SK-MEL-5 (cell line): ENCODE data around the gene ANK2. TPM values are rescaled to one million over a fixed set of nuclear protein-coding genes. Genes with fewer than 3 reads are reported as not detected.
A peak's percentile ranks its signal among the peaks of the same experiment; 100 is the strongest.

Experiments
- DNase-seq: peaks from one replicate; pipeline ENCODE4 v3.0.0-alpha.2; 2016; ENCODE audit warnings: low read depth, low spot score
- in situ Hi-C: cut with HindIII; loops from 2 replicates; pipeline ENCODE4 v1.10.0; 2016; ENCODE audit warnings: low sequenced_read_pairs, high pct_unique_total_duplicates, low pct_unique_long_range_greater_than_20kb
- total RNA-seq: library from RNA; depleted of rRNA; stranded (reverse); fragments of >200 nt; shearing (Covaris generic); gene quantifications from 2 replicates; pipeline ENCODE4 v1.2.3, GENCODE V29; 2014

ANK2 gene
- total RNA-seq, 1 experiment from 2014 or later, result 91.1 TPM

DNA sequence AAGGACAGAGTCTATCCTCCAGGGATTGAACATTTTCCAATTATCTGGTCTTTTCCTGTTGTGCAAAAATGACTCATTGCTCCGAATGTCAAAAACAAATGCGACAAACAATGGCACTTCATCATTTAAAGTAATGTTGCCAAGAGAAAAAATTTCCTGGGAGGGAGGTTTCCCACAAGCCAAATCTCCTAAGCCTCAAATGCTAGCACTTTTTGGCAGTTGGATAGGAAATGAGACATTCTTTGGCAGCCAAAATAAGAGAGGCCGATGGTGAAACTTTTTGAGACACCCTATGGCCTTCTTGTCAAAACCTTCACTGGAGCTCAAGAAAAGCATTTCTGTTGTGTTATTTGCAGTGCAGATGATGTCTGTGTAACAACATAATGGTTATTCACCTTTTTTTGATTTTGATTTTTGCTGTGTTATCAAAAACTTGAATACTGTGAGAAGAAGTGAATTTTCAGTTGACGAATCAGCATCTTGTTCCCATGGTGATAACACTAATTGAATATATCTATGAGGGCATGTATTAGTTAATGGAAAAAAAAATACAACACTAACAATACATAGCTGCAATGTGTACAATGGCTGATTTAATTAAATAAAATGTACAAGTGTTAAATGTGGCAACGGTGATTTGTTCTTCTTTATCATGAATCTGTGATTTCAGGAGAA lies 333.8 kb downstream of the ANK2 start:
- in situ Hi-C loops, result no loop called here
- no peak for DNase-seq

DNA sequence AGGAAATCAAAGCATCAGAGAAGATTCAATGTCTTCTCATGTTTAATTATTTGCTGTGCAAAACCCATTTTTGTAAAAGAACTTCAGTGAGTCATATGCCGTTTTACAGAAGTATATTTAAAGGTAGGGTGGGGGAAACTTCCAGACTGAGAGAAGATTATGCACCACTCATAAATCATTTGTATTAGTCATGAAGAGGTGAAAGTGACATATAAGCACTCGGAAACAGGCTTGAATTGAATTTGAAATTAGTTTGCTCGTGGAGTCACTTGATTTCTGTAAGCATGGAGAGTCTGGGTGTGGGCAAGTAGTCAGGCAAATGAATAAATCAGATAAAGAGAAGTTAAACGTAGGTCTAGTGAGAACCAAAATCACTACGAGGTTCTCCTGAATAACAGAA lies 335.1 kb downstream of the ANK2 start:
- in situ Hi-C loops, result no loop called here

DNA sequence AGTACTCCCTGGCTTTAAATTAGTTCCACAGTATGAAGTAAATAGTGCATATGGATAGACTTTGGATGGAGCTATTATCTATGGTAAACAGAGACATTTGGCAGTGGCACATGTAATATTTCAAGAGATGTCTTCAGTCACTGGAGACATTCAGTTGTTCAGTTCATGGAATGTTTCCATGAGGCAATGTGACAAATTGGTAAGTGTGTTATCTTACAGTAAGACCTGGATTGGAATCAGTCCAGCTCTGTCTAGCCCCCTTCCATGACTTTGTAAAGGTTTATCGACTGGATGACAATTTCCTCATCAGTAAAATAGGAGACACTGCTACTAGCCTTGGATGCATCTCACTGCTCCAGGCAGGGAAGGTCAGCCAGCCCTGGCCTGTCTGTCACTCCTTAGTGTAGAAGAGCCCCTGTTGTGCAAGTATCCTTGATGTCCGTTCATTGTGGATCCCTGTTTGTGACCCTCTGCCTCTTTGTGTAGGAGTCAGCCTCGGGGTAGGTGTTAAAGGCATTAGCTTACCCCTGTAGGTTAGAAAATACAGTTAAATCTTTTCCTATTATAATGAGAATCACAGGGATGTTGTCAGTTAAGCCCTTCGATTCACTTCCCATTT lies 335.9 kb downstream of the ANK2 start:
- in situ Hi-C loops, result no loop called here

More for the DNA sequence above, 335.1 kb downstream of the ANK2 start:
- no peak for DNase-seq

DNA sequence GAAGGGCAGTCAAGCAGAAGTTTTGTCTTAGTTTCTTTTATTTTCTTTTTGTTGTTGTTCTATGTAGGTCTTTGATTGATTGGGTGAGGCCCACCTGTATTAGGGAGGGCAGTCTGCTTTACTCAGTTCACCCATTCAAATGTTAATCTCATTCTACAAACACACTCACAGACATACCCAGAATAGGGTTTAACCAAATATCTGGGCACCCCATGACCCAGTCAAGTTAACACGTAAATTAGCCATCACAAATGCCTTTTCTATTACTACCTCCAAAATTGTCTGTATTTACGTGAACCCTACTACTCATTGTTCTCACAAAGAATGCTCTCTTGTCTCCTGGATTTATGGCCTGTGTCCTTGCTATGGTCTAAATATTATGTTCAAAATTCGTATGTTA lies 339.7 kb downstream of the ANK2 start:
- in situ Hi-C loops, result no loop called here
- DNase-seq, result no peak

More for the DNA sequence above, 335.9 kb downstream of the ANK2 start:
- DNase-seq, result no peak

DNA sequence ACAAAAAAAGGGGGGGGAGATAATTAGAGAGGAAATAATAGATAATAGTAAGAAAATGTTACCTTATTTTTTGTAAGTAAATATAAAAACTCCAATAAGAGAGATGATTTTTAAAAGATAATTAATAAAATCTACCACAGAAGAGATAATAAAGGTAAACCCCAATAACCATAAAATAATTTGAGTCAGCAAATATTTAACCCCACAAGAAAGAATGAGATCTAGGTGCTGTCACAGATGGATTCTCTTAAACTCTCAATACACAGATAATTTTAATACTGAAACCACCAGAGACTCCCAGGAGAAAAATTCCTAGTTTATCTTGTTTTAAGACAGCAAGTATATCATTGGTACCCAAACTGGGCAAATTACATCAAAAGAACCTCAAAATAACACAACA lies 341.4 kb downstream of the ANK2 start:
- in situ Hi-C loops, result no loop called here
- no peak for DNase-seq

DNA sequence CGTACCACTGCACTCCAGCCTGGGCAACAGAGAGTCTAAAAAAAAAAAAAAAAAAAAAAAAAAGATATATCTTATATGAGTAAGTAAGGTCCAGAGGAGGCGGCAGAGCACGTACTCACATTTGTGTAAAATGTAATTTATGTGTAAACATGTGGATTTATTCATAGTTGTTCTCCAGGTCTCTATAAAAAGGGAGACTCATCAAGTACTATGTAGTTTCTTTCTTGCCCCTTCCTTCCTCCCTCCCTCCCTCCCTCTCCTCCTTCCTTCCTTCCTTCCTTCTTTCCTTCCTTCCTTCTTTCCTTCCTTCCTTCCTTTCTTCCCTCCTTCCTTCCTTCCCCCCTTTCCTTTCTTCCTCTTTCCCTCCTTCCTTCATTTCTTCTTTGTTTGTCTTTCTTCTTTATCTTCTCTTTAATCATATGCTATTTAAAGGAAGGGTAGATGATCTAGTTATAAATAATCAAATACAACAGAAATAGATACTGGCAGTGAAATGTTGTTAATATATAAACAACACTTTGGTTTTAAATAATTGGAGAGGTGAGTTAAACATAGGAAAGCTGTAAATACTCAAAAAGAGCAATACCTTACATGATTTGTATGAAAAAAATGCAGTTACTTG lies 344.8 kb downstream of the ANK2 start:
- in situ Hi-C loops, result no loop called here
- DNase-seq, result no peak

DNA sequence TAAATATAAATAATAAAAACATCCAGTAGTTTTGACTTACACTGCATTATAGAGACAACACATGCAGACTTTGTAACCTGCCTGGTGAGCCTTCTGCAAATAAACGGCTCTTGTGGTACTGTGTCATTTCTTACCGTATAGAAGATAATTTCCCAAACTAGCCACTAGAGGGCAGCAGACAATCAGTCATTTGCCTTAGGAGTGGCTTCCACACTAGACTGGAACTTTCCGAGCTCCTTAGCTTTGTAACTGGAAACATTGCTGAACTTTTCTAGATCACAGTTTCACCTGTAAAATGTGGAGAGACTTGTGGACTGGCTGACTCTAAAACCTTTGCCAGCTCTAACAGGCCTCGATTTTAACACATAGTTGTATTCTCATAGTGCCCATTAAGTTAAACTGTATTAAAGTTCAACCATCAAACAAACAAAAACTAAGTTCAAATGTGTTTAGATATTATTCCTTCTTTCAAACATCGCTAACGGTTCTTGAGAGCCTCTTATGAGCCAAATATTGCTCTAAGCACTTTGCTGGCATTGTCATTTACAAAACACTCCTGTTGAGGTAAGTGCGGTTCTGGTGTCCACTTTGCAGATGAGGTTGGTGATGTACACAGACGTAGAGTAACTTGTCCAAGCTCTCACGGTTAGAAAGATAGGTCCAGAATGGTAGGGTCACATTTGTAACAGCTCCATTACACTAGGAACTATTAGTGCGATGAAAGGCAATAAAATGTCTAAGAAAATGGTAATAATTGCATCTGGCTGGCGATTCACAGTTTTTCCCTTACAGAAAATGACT lies 345.5 kb downstream of the ANK2 start:
- in situ Hi-C loops, result no loop called here

DNA sequence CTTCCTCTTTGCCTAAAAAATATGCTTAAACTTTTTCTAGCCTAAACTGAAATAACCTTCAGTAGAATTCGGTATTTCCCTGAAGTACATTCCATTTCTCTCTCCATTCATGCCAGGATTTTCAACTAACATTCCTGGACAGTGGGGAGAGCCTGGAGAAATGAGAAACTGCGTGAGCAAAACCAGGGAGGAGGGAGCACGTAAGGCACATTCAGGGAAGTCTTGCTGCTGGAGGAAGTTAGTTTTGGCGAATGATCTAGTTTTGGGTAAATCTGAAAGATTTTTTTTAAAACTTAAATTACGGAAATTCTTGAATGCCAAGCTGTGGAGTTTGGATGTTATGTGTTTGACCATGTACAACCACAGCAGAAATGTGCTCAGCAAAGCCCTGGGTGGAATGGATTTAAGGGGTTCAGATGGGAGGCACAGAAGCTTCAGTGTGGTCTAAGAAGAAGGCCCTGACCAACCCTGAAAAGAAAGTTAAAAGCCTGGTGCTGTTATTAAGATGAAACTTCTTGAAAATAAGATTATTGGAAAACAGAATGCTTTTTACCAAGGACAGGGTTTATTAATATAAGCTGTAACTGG lies 347.8 kb downstream of the ANK2 start:
- in situ Hi-C loops, result no loop called here
- DNase-seq, result no peak

More for the DNA sequence above, 345.5 kb downstream of the ANK2 start:
- peak; percentile 89 for DNase-seq

DNA sequence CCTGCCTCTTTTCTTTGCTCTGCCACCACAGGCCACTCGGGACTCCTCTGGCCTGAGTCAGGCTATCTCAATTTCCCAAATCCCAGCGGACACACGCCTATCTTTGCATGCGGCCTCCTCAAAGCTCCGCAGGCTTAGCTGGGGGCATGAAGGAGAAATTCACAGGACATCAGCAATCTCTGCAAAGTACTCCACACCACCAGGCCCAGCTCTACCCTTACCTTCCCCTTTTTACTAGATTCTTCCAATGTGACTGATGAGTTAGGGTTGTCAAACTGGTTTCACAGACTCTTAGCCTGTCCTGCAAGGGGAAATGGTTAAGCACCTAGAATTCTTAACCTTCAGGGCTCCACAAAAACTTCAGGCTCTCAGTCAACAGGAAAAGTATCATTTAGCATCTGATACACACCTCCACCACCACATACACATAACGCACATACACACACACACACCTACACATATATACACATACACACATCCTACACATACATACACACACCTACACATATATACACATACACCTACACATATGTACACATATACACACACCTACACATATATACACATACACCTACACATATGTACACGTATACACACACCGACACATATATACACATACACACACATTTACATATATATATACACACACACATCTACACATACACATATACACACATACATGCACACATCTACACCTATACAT lies 349.1 kb downstream of the ANK2 start:
- in situ Hi-C loops, result no loop called here

DNA sequence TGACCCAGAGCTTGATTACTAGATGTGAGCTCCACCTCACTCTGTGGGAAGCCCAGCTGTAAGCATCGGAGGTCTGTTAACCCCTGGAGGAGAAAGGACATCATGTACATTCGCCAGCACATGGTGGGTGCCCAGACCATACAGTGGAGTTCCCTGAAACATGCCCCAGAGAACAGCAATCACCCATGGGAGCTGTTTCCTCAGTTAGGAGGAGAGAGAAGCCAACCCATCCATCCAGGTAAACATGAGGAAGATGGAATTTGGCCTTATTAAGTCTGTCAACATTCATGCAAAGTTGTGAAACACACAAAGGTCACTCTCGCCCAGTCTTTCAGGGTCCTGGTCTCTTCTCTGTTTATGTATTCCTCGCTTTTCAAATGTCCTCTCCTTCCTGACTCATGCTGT lies 354.7 kb downstream of the ANK2 start:
- no peak for DNase-seq
- in situ Hi-C loops, result no loop called here

More for the DNA sequence above, 349.1 kb downstream of the ANK2 start:
- no peak for DNase-seq

DNA sequence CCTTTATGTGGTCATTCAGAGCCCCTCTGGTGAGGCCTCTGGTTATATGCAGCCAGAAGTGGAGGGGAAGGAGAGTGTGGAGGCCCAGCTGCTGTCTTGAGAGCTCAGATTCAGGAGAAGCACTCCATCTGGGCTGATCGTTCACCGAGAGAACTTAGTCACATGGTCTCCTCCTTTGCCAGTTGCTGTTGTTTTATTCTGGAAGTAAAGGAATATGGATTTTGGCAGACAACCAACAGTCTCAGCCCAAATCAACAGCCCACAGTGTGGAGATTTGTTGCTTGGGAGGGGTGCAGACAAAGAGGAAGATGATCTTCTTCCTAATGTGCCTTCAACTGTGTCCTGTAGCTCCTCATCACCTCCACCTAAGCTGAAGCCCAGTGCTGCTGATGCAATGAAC lies 355.4 kb downstream of the ANK2 start:
- in situ Hi-C loops, result no loop called here
- no peak for DNase-seq

DNA sequence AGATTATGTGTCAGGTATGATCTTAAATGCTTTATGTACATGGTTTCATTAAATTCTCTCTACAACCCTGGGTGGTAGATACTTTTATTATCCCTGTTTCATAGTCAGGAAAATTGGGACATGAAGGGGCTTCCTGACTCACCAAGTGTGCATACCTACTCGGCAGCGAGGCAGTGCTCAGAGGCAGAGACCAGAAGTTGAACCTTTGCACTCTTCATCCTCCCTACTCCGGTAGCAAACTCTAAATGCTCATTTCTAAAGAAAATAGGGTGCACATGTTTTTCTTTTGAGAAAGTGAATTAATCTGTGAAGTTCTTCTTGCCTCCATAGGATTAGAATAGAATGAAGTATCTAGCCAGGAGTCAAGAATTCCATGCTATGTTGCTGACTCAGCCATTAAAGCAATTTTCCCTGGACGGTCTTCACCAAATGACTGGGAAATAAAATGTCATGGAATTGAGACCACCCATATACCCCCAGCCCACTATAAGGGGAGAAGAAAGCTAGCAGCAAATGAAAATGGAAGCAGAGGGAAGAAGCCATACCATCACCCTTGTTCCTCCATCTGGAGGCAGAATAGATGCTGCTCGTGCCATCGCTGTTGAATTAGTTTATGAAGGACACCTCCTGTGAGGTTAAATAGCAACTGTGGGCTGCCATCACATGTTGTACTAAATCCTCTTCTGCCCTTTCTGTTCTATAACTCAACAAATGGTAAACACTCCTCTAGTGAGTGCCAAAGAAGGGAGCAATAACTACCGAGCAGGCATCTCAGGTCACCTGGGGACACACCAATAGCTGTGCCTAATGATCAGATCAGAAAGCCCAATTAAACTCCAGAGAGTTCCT lies 356.6 kb downstream of the ANK2 start:
- DNase-seq, result no peak
- in situ Hi-C loops, result no loop called here

DNA sequence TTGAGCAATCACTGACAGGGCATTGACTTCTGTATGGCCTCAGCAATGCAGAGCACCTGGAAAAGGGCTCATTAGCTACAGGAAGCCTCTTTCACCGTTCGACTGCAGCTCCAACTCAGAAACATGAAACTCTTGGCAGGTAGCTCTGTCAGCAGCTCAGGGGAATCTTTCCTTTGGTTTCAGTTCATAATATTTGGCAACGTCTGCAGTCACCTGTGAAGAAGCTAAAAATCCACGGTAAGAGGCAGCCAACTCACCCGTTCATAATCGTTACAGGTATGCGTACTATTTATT lies 357.2 kb downstream of the ANK2 start:
- in situ Hi-C loops, result no loop called here

DNA sequence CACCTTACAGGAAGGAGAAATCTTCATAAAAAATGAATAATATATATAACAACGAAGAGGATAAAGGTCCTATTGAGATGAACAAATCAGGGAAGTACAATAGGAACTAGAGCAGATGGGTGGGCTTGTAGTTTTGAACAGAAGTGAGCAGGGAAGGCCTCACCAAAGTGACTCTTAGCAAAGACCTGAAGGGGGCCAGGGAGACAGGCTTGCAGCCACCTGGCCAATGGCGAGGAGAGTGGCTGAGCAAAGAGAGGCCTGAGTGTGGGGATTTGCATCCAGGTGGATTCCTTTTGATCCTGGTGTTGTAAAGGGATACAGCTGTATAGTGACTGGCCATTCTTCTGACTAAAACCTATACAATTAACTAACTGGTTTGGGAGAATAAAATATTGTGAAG lies 358.0 kb downstream of the ANK2 start:
- no peak for DNase-seq
- in situ Hi-C loops, result no loop called here

More for the DNA sequence above, 357.2 kb downstream of the ANK2 start:
- no peak for DNase-seq

DNA sequence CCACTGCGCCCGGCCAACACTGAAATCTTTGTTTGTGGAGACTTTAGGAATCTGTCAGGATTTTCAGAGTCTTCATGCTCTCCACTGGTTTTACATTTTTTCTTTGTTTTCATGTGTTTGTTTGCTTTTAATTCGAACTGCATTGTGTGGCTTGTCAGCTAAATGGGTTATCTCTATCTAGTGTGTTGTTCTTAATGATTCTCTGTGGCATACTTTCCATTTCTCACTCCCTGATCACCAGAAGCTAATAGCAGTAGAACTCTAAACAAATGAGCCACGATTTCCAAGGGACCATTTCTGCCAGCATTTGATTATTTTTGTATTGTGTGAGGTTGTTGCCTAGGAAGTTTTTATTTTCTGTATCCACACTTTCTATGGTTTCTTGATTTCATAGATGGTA lies 359.7 kb downstream of the ANK2 start:
- in situ Hi-C loops, result no loop called here
- no peak for DNase-seq

DNA sequence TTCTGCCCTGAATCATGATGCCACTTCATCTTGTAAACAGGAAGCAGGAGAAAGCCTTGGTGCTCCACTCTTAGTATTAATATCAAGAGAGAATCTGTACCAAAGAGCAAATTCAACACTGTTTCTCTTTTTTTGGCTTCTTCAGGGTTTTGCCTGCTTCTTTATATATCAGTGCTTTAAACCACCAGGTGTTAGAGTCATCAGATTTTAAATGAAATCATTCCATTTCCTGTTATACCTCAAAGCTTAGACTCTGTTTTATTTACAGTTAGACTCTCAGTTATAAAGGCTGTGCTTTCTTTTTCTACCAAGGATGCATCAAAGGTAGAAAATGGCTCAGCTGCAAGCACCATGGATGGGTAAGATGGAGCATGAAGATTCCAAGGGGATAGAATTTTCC lies 361.2 kb downstream of the ANK2 start:
- no peak for DNase-seq
- in situ Hi-C loops, result no loop called here

DNA sequence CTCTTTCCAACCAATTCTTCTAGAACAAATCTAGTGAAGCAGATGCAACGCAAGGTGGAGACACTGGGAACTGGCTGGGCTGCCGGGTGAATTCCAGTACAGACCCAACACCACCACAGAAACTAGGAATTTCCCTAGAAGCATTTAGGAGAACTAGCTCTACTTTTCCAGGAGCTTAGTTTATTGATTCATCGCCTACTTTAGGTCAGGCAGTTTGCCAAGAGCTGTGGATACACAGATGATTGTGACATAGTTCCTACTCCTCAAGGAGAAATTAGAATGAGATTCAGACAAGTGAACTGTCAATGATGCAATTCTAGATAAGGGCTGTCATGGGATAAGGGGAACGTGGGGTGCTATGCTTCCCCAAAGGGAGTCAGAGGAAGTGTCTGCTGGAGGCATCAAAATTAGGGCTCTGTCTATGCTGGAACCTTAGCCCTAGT lies 362.1 kb downstream of the ANK2 start:
- in situ Hi-C loops, result no loop called here
- no peak for DNase-seq
